ENCODE results near the gene NPPC. TPM values are rescaled to one million over a fixed set of nuclear protein-coding genes. Genes with fewer than 3 reads are reported as not detected.

NPPC gene
- total RNA-seq (ENCODE audit: unreplicated experiment) = 18.5 TPM
- long read RNA-seq, transcript NPPC-202 (3 exons, 1,051 nt) = major isoform, 9 of 12 reads
- long read RNA-seq, partial matches to known transcripts = 1 of 12 reads
- long read RNA-seq, other reads (novel, unspliced or antisense) = 2 of 12 reads

- TF ChIP-seq CTCF (IDR thresholded peaks at IDR 0.05; ENCODE audit: partially characterized antibody, unreplicated experiment) = peak; percentile 71
- peaks cover 15% of the 10 kb centered on the region for H3K9me3 Mint-ChIP-seq (ENCODE audit: unreplicated experiment)
- DNase-seq = peak; percentile 90
- peaks cover 28% of the 10 kb centered on the region for H3K27me3 Mint-ChIP-seq (ENCODE audit: unreplicated experiment)
- peak within 1 kb of the TSS; percentile 62 for H3K27ac Mint-ChIP-seq (ENCODE audit: unreplicated experiment)
- H3K36me3 Mint-ChIP-seq (ENCODE audit: unreplicated experiment) = no peaks in the 10 kb centered on the region
- H3K4me3 Mint-ChIP-seq (ENCODE audit: unreplicated experiment) = peak within 1 kb of the TSS; percentile 90
- peaks cover 44% of the 10 kb centered on the region for H3K4me1 Mint-ChIP-seq (ENCODE audit: low read depth, unreplicated experiment)
These were observed at the start of gene NPPC for GRCh38 chr2:231926180-231926741. NPPC (minus strand) TSS chr2:231926396; CDS start chr2:231926249, 147 bp downstream.

- no peak overlapping the region for H3K4me3 Mint-ChIP-seq (ENCODE audit: unreplicated experiment)
- TF ChIP-seq CTCF (IDR thresholded peaks at IDR 0.05; ENCODE audit: partially characterized antibody, unreplicated experiment) = no peak
- H3K27me3 Mint-ChIP-seq (ENCODE audit: unreplicated experiment) = no peaks in the 10 kb centered on the region
- peak overlapping the region; percentile 43 for H3K27ac Mint-ChIP-seq (ENCODE audit: unreplicated experiment)
- peaks cover 3% of the 10 kb centered on the region for H3K4me1 Mint-ChIP-seq (ENCODE audit: low read depth, unreplicated experiment)
- no peak for DNase-seq
- H3K36me3 Mint-ChIP-seq (ENCODE audit: unreplicated experiment) = peaks cover 4% of the 10 kb centered on the region
- peaks cover 2% of the 10 kb centered on the region for H3K9me3 Mint-ChIP-seq (ENCODE audit: unreplicated experiment)
These were observed 48.8 kb upstream of the NPPC start for GRCh38 chr2:231975001-231975400.

GRCh38 chr2:231970461-231970860, 44.3 kb upstream of the NPPC start:
- peaks cover 10% of the 10 kb centered on the region for H3K36me3 Mint-ChIP-seq (ENCODE audit: unreplicated experiment)
- DNase-seq = no peak
- TF ChIP-seq CTCF (IDR thresholded peaks at IDR 0.05; ENCODE audit: partially characterized antibody, unreplicated experiment) = no peak
- H3K27ac Mint-ChIP-seq (ENCODE audit: unreplicated experiment) = no peak overlapping the region
- no peak overlapping the region for H3K4me3 Mint-ChIP-seq (ENCODE audit: unreplicated experiment)
- no peaks in the 10 kb centered on the region for H3K27me3 Mint-ChIP-seq (ENCODE audit: unreplicated experiment)
- peaks cover 2% of the 10 kb centered on the region for H3K9me3 Mint-ChIP-seq (ENCODE audit: unreplicated experiment)
- H3K4me1 Mint-ChIP-seq (ENCODE audit: low read depth, unreplicated experiment) = peaks cover 3% of the 10 kb centered on the region

GRCh38 chr2:231968820-231969219, 42.6 kb upstream of the NPPC start:
- no peak for TF ChIP-seq CTCF (IDR thresholded peaks at IDR 0.05; ENCODE audit: partially characterized antibody, unreplicated experiment)
- Mint-ChIP-seq H3K4me3 (ENCODE audit: unreplicated experiment) (no peak overlapping the region), H3K27me3 (ENCODE audit: unreplicated experiment) (no peaks in the 10 kb centered on the region), H3K36me3 (ENCODE audit: unreplicated experiment) (peaks cover 10% of the 10 kb centered on the region), H3K4me1 (ENCODE audit: low read depth, unreplicated experiment) (peaks cover 4% of the 10 kb centered on the region), H3K27ac (ENCODE audit: unreplicated experiment) (no peak overlapping the region), H3K9me3 (ENCODE audit: unreplicated experiment) (no peaks in the 10 kb centered on the region)
- no peak for DNase-seq

GRCh38 chr2:231966886-231967285, 40.7 kb upstream of the NPPC start:
- Mint-ChIP-seq H3K4me1 (ENCODE audit: low read depth, unreplicated experiment) (peaks cover 2% of the 10 kb centered on the region), H3K36me3 (ENCODE audit: unreplicated experiment) (peaks cover 10% of the 10 kb centered on the region), H3K4me3 (ENCODE audit: unreplicated experiment) (no peak overlapping the region), H3K9me3 (ENCODE audit: unreplicated experiment) (peaks cover 10% of the 10 kb centered on the region), H3K27ac (ENCODE audit: unreplicated experiment) (no peak overlapping the region), H3K27me3 (ENCODE audit: unreplicated experiment) (no peaks in the 10 kb centered on the region)
- no peak for DNase-seq
- no peak for TF ChIP-seq CTCF (IDR thresholded peaks at IDR 0.05; ENCODE audit: partially characterized antibody, unreplicated experiment)

All from glutamatergic neuron (in vitro differentiated cells).